SU-DHL-6 (cell line): ENCODE results near the gene TMEM88.

Experiments
- H2AFZ ChIP-seq: fragments of 200-600 bp; sonication (generic); 2 replicates; pipeline ENCODE4 v1.6.1; 2014; ENCODE audit warnings: low read depth, mild to moderate bottlenecking, moderate library complexity, mixed read lengths, antibody characterized with exemption, low read length; ENCODE audit not compliant: severe bottlenecking
- H3F3A ChIP-seq: fragments of 200-600 bp; shearing (Covaris generic); 2 replicates; pipeline ENCODE4 v1.6.0; 2016; ENCODE audit warnings: antibody characterized with exemption, mild to moderate bottlenecking; ENCODE audit not compliant: insufficient read depth
- H3K27ac ChIP-seq: fragments of 200-600 bp; sonication (generic); 2 replicates; pipeline ENCODE4 v1.5.1; 2016; ENCODE audit warnings: low read depth, mild to moderate bottlenecking, low read length, moderate library complexity, mixed read lengths
- H3K27me3 ChIP-seq: fragments of 200-600 bp; sonication (generic), shearing (Covaris generic); 2 replicates; pipeline ENCODE4 v1.6.0; 2014; ENCODE audit warnings: mild to moderate bottlenecking, low read length
- H3K36me3 ChIP-seq: fragments of 200-600 bp; sonication (generic); 2 replicates; pipeline ENCODE4 v1.6.1; 2014; ENCODE audit warnings: mild to moderate bottlenecking, low read length, mixed read lengths
- H3K4me2 ChIP-seq: fragments of 300-600, 200-600 bp; shearing (Covaris generic), sonication (generic); 2 replicates; pipeline ENCODE4 v1.6.0; 2014; ENCODE audit warnings: low read length, low read depth, mild to moderate bottlenecking; ENCODE audit not compliant: poor library complexity, severe bottlenecking
- H3K4me3 ChIP-seq: fragments of 200-600 bp; sonication (generic); 2 replicates; pipeline ENCODE4 v1.5.1; 2014; ENCODE audit warnings: antibody characterized with exemption, low read length, mild to moderate bottlenecking, mixed read lengths; ENCODE audit not compliant: insufficient read depth, poor library complexity, severe bottlenecking
- H3K79me2 ChIP-seq: fragments of 200-600 bp; sonication (generic); 2 replicates; pipeline ENCODE4 v1.6.1; 2014; ENCODE audit warnings: mild to moderate bottlenecking, low read length, moderate library complexity; ENCODE audit not compliant: insufficient read depth
- H3K9ac ChIP-seq: fragments of 200-600 bp; sonication (generic); 2 replicates; pipeline ENCODE4 v1.7.0; 2014; ENCODE audit warnings: mild to moderate bottlenecking, low read length
- H3K9me2 ChIP-seq: fragments of 200-600 bp; sonication (generic); replicated peaks from 2 replicates; pipeline ENCODE4 v1.6.1; 2014; ENCODE audit warnings: low read length; ENCODE audit not compliant: insufficient read depth
- H3K9me3 ChIP-seq: fragments of 200-600 bp; sonication (generic); 2 replicates; pipeline ENCODE4 v1.6.1; 2014; ENCODE audit warnings: low read length, mixed read lengths; ENCODE audit not compliant: insufficient read depth
- H4K20me1 ChIP-seq: fragments of 200-600 bp; sonication (generic); 2 replicates; pipeline ENCODE4 v1.6.1; 2014; ENCODE audit warnings: low read depth, mild to moderate bottlenecking, antibody characterized with exemption, low read length, moderate library complexity, mixed read lengths
- EZH2phosphoT487 ChIP-seq: fragments of 200-600 bp; sonication (generic), shearing (Covaris generic); conservative IDR thresholded peaks from 2 replicates; pipeline ENCODE4 v1.6.1; 2018; ENCODE audit warnings: mild to moderate bottlenecking, antibody characterized with exemption, low read length, moderate library complexity, mixed read lengths
- TF ChIP-seq, protein P1 (sequence below): fragments of 200-600 bp; sonication (generic); IDR thresholded peaks from one replicate; pipeline ENCODE4 v1.5.1; 2017; ENCODE audit warnings: antibody characterized with exemption, mild to moderate bottlenecking, low read length, moderate library complexity; ENCODE audit not compliant: insufficient read depth, poor library complexity, severe bottlenecking

TMEM88 gene

DNA sequence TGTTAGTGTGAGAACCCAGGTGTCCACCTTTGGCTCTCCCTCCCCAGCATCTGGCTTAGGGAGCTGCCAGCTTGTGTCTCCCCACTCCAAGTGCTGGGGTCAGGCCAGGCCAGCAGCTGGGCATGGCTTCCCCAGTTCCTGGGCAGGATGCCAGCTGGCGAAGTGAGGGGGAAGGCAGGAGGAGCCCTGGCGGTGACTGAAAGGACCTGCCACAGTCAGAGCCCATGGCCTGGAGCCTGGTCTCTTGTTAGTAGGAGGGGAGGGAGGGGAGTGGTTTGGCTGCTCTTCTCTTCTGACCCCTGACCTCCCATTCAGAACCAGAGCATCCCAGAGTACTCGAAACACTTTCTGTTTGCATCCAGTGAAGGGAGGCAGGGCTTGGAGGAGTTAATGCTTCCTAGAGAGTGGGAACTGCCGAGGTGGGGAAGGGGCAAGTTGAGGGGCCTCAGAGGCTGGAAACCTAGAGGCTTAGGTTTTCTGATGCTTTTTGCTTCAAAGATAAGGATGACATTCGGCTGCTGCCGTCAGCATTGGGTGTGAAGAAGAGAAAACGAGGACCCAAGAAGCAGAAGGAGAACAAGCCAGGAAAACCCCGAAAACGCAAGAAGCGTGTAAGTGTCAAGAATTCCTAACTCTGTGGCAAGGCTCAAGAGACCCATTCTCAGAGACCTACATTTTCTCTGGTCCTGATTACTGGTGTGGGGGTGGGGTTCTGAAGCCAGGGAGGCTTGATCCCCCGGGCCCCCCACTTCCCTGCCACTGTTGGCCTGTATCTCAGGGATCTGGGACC, 34.5 kb downstream of the TMEM88 start:
- no peak overlapping the region for H3K27ac ChIP-seq

DNA sequence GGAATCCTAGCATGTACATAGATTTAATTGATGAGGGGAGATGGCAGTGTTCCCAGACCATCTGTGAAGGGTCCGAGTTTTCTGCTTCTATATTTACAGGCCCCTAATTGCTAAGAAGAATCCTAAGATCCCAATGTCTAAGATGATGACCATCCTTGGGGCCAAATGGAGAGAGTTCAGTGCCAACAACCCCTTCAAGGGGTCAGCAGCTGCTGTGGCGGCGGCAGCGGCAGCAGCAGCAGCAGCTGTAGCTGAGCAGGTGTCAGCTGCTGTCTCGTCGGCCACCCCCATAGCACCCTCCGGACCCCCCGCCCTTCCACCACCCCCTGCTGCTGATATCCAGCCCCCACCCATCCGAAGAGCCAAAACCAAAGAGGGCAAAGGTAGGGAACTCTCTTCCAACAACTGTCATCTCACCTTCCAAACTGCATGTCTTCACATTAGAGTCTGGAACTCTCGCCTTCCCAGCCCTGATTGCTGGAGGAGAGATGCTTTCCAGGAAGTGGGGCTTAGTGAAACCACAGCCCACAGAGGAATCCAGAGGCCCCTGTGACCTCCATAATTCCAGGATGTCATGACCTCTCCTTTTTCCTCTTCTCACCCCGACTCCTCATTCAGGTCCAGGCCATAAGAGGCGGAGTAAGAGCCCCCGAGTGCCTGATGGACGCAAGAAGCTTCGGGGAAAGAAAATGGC, 38.5 kb downstream of the TMEM88 start:
- H3K9ac ChIP-seq, result no peak overlapping the region
- H4K20me1 ChIP-seq, result no peaks in the 10 kb centered on the region
- H3K9me3 ChIP-seq, result no peaks in the 10 kb centered on the region
- H3K36me3 ChIP-seq, result peaks cover 12% of the 10 kb centered on the region; the same call in 1 of the 2 replicates
- H3K9me2 ChIP-seq, result no peaks in the 10 kb centered on the region
- H3K27ac ChIP-seq, result no peak overlapping the region
- H3K79me2 ChIP-seq, result peaks cover 12% of the 10 kb centered on the region; the same call in 1 of the 2 replicates
- TF ChIP-seq, protein P1, sequence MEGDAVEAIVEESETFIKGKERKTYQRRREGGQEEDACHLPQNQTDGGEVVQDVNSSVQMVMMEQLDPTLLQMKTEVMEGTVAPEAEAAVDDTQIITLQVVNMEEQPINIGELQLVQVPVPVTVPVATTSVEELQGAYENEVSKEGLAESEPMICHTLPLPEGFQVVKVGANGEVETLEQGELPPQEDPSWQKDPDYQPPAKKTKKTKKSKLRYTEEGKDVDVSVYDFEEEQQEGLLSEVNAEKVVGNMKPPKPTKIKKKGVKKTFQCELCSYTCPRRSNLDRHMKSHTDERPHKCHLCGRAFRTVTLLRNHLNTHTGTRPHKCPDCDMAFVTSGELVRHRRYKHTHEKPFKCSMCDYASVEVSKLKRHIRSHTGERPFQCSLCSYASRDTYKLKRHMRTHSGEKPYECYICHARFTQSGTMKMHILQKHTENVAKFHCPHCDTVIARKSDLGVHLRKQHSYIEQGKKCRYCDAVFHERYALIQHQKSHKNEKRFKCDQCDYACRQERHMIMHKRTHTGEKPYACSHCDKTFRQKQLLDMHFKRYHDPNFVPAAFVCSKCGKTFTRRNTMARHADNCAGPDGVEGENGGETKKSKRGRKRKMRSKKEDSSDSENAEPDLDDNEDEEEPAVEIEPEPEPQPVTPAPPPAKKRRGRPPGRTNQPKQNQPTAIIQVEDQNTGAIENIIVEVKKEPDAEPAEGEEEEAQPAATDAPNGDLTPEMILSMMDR, result no peak
- no peak for TF ChIP-seq EZH2phosphoT487
- no peak overlapping the region for H2AFZ ChIP-seq
- no peaks in the 10 kb centered on the region for H3K27me3 ChIP-seq
- no peak overlapping the region for H3K4me3 ChIP-seq
- H3K4me2 ChIP-seq, result no peak overlapping the region
- no peaks in the 10 kb centered on the region for H3F3A ChIP-seq

More for the DNA sequence above, 34.5 kb downstream of the TMEM88 start:
- Histone ChIP-seq H3K4me3 (no peak overlapping the region), H3K79me2 (peaks cover 42% of the 10 kb centered on the region), H3F3A (peaks cover 13% of the 10 kb centered on the region), H3K27me3 (no peaks in the 10 kb centered on the region), H3K9ac (no peak overlapping the region), H3K9me3 (no peaks in the 10 kb centered on the region), H2AFZ (no peak overlapping the region), H4K20me1 (no peaks in the 10 kb centered on the region), H3K36me3 (peaks cover 2% of the 10 kb centered on the region; the same call in 1 of the 2 replicates), H3K9me2 (no peaks in the 10 kb centered on the region), H3K4me2 (no peak overlapping the region)
- TF ChIP-seq EZH2phosphoT487, result no peak
- TF ChIP-seq, protein P1, result no peak

DNA sequence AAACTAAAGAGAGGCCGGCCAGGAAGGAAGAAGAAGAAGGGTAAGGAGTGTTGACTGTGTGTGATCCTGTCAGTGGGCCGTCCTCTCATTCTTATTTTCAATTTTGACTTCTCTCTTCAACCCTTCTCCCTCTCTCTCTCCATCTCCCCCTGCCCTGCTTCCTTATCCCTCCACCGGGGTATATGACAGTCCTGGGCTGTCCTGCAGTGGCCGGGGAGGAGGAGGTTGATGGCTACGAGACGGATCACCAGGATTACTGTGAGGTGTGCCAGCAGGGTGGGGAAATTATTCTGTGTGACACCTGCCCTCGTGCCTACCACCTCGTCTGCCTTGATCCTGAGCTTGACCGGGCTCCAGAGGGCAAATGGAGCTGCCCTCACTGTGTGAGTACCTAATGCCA, 39.4 kb downstream of the TMEM88 start:
- no peak overlapping the region for H3K4me2 ChIP-seq
- no peak overlapping the region for H3K27ac ChIP-seq
- no peaks in the 10 kb centered on the region for H3K9me3 ChIP-seq
- H3K4me3 ChIP-seq, result no peak overlapping the region
- H3K9me2 ChIP-seq, result no peaks in the 10 kb centered on the region
- no peak overlapping the region for H3K9ac ChIP-seq
- no peak overlapping the region for H2AFZ ChIP-seq
- H3K36me3 ChIP-seq, result peaks cover 16% of the 10 kb centered on the region; the same call in 1 of the 2 replicates
- no peaks in the 10 kb centered on the region for H3K27me3 ChIP-seq
- H3K79me2 ChIP-seq, result peaks cover 3% of the 10 kb centered on the region; the same call in 1 of the 2 replicates
- no peaks in the 10 kb centered on the region for H4K20me1 ChIP-seq
- H3F3A ChIP-seq, result no peaks in the 10 kb centered on the region
- TF ChIP-seq EZH2phosphoT487, result no peak
- TF ChIP-seq, protein P1, result no peak
